ENCODE results near the gene LPP. TPM values are rescaled to one million over a fixed set of nuclear protein-coding genes. Genes with fewer than 3 reads are reported as not detected.

Gene LPP
- total and polyA plus RNA-seq, 9 donors, result 15.9 to 280 (median 134) TPM

DNA sequence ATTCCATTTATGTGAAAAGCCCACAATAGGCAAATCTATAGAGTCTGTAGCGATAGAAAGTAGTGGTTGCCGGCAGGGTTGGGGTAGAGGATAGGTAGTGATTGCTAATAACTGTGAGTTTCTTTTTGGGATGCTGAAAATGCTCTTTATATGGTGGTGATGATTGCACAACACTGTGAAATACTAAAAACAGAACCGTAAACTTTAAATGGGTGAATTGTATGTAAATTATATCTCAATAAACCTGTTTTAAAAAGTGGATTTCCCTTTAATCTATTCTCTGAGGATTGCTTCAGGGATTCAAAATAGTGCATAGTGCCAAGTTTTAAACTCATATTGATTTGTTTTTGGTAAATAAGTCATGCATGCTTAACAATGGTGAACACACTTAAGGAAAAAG, 140.2 kb downstream of the LPP start:
- Histone ChIP-seq H3K36me3 (no peaks in the 10 kb centered on the region), H3K9me3 (no peaks in the 10 kb centered on the region), H3K4me3 (no peak overlapping the region), H3K27ac (no peak overlapping the region), H3K4me1 (ENCODE audit: insufficient read depth) (peaks cover 26% of the 10 kb centered on the region), H3K27me3 (no peaks in the 10 kb centered on the region)
- TF ChIP-seq POLR2A (IDR thresholded peaks at IDR 0.05) (no peak), EP300 (IDR thresholded peaks at IDR 0.05) (no peak)
- TF ChIP-seq, protein P1, sequence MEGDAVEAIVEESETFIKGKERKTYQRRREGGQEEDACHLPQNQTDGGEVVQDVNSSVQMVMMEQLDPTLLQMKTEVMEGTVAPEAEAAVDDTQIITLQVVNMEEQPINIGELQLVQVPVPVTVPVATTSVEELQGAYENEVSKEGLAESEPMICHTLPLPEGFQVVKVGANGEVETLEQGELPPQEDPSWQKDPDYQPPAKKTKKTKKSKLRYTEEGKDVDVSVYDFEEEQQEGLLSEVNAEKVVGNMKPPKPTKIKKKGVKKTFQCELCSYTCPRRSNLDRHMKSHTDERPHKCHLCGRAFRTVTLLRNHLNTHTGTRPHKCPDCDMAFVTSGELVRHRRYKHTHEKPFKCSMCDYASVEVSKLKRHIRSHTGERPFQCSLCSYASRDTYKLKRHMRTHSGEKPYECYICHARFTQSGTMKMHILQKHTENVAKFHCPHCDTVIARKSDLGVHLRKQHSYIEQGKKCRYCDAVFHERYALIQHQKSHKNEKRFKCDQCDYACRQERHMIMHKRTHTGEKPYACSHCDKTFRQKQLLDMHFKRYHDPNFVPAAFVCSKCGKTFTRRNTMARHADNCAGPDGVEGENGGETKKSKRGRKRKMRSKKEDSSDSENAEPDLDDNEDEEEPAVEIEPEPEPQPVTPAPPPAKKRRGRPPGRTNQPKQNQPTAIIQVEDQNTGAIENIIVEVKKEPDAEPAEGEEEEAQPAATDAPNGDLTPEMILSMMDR (IDR thresholded peaks at IDR 0.05), result no peak
- intact Hi-C loops (cut with DNase I), result loop anchor here in 1 of 4 donors (10.0 kb wide), 1 partner anchor 549 kb away; the partner anchor contains the start of gene BCL6
- DNase-seq, result no peak
- WGBS, 3 donors, result 89 to 97% (median 93%) methylated on average over 3 of the region's 3 CpGs

DNA sequence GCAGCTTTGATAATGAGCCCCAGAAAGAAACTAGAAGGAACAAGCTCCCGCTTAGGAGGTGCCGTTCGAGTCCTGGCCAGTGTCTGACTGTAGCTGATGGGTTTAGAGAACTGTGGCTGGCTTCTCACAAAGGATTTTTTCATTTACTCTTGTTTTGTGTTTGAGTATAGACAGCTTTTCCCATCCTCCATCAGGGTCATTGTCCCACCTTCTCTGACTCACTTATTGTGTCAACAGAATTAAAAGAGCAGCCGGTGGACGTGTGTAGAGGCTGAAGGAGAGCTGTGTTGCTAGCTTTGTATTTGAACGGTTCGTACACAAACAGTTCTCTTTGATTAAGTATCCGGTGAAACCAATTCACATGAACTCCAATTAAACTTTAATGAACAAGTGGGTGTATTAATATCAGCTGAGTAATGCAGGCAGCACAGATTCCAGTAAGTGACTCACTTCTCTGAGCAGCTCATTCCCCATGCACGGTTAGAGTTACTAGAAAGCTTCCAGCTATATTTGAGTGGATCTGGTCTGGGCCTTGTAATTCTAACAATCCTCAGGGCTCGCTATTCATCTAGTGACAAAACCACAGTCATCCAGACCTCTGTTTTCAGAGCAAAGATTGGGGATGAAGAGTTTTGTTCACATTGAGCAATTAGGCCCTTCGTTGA, 141.0 kb downstream of the LPP start:
- 35 to 44% (median 35%) methylated on average over 11 of the region's 11 CpGs for WGBS, 3 donors
- no peak overlapping the region for H3K4me3 ChIP-seq
- peaks cover 24% of the 10 kb centered on the region for H3K4me1 ChIP-seq (ENCODE audit: insufficient read depth)
- peak in 1 of 5 donors; percentile 52 for DNase-seq
- no peaks in the 10 kb centered on the region for H3K9me3 ChIP-seq
- H3K27me3 ChIP-seq, result no peaks in the 10 kb centered on the region
- no peak overlapping the region for H3K27ac ChIP-seq
- intact Hi-C loops (cut with DNase I), result loop anchor here in 1 of 4 donors (10.0 kb wide), 1 partner anchor 550 kb away; the partner anchor contains the start of gene BCL6
- H3K36me3 ChIP-seq, result no peaks in the 10 kb centered on the region
- peak; percentile 83 for TF ChIP-seq EP300 (IDR thresholded peaks at IDR 0.05)
- no peak for TF ChIP-seq POLR2A (IDR thresholded peaks at IDR 0.05)

DNA sequence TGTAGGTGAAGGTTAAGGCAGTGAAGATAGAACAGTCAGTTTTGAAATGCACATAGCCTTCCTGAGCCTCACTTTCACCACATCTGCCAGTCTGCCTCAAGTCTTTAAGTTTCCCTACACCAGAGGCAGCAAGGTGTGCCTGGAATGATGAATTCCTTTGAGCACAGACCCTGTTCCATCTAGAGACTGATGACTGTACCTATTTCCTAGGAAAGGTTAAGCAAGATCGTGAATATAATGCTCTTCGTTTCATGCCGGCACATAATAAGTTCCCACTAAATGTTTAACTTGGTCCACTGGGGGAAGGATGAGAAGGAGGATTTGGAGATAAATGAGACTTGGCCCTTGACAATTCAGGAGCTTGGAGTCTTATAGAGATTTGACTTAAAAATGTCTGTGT, 141.9 kb downstream of the LPP start:
- 97 to 98% (median 97%) methylated on average over 3 of the region's 3 CpGs for WGBS, 3 donors
- Histone ChIP-seq H3K36me3 (no peaks in the 10 kb centered on the region), H3K27me3 (no peaks in the 10 kb centered on the region), H3K4me3 (no peak overlapping the region), H3K9me3 (no peaks in the 10 kb centered on the region), H3K4me1 (ENCODE audit: insufficient read depth) (peaks cover 17% of the 10 kb centered on the region), H3K27ac (no peak overlapping the region)
- intact Hi-C loops (cut with DNase I), result loop anchor here in 1 of 4 donors (10.0 kb wide), 1 partner anchor 551 kb away; the partner anchor contains the start of gene BCL6
- TF ChIP-seq EP300 (IDR thresholded peaks at IDR 0.05), result no peak
- no peak for TF ChIP-seq POLR2A (IDR thresholded peaks at IDR 0.05)
- TF ChIP-seq, protein P1 (IDR thresholded peaks at IDR 0.05), result no peak
- DNase-seq, result no peak

DNA sequence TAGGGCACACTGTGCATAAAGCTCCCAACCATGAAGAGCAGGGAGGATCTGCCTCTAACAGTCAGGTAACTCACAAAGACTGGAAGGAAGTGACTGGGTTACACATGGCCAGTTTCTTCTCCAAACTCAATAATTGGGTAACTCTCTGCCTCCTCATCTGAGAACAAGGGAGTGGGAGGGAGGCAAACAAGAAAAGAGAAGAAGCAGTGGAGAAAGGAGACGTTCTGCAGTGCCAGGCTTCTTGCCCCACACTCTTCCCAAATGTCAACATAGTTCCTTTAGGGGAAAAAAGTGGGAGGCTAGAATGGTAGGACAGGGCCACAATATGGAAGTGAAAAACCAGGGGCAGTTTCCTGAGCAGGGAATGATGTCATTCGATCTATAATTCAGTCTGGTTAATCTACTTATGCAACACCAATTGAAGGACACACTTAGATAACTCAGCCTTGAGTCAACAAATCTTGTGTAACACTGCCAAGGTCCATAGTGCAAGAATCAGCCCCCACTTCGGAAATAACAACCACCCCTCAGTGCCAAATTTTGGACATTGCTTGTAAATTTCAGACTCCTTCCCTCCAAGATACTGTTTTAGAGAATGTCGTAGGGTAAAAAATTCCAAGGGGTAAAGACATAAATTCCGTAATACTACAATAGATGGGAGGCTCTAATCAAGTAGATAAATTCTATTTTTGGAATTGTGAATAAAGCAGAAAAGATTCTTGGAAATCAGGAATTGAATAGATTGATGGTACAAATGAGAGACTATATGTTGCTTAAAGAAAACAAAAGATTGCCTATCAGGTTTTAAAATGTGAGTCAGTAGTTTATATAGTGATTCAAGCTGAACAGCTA, 143.0 kb downstream of the LPP start:
- 10 to 22% (median 21%) methylated on average over 5 of the region's 5 CpGs for WGBS, 3 donors
- Histone ChIP-seq H3K9me3 (no peaks in the 10 kb centered on the region), H3K4me3 (no peak overlapping the region), H3K36me3 (no peaks in the 10 kb centered on the region), H3K27me3 (no peaks in the 10 kb centered on the region), H3K4me1 (ENCODE audit: insufficient read depth) (peaks cover 19% of the 10 kb centered on the region), H3K27ac (no peak overlapping the region)
- TF ChIP-seq, protein P1 (IDR thresholded peaks at IDR 0.05), result no peak
- TF ChIP-seq POLR2A (IDR thresholded peaks at IDR 0.05) (no peak), EP300 (IDR thresholded peaks at IDR 0.05) (peak; percentile 63)
- DNase-seq, result peak in 2 of 5 donors; percentile 33 to 68
- intact Hi-C loops (cut with DNase I), result loop anchor here in 1 of 4 donors (10.0 kb wide), 1 partner anchor 552 kb away; the partner anchor contains the start of gene BCL6

Data from ovary (tissue), 9 donors.